Trophoblast cell (in vitro differentiated cells and primary cell): ENCODE data around the gene JMJD1C.

Experiments
- DNase-seq, 2 donors: peaks; one replicate each; pipeline ENCODE4 v3.0.0-alpha.2; 2016
- H2AFZ ChIP-seq: 2 replicates; pipeline ENCODE4 v1.6.1; 2013; ENCODE audit warnings: low read length, moderate library complexity, mild to moderate bottlenecking; ENCODE audit not compliant: insufficient read depth, poor library complexity
- H2AK5ac ChIP-seq: 2 replicates; pipeline ENCODE4 v1.6.1; 2013; ENCODE audit warnings: mild to moderate bottlenecking, low read length
- H2BK120ac ChIP-seq: 2 replicates; pipeline ENCODE4 v1.6.1; 2013; ENCODE audit warnings: low read length, mild to moderate bottlenecking, moderate library complexity; ENCODE audit not compliant: insufficient read depth, poor library complexity
- H2BK12ac ChIP-seq: 2 replicates; pipeline ENCODE4 v1.6.1; 2013; ENCODE audit warnings: mild to moderate bottlenecking, low read length, moderate library complexity
- H2BK5ac ChIP-seq: 2 replicates; pipeline ENCODE4 v1.6.1; 2013; ENCODE audit warnings: low read length, low read depth, moderate library complexity, mild to moderate bottlenecking; ENCODE audit not compliant: poor library complexity
- H3K14ac ChIP-seq: 2 replicates; pipeline ENCODE4 v1.6.1; 2013; ENCODE audit warnings: mild to moderate bottlenecking, low read length
- H3K18ac ChIP-seq: 2 replicates; pipeline ENCODE4 v1.6.1; 2013; ENCODE audit warnings: mild to moderate bottlenecking, low read length
- H3K23ac ChIP-seq: 2 replicates; pipeline ENCODE4 v1.6.1; 2013; ENCODE audit warnings: low read length
- H3K27ac ChIP-seq: 2 replicates; pipeline ENCODE4 v1.5.1; 2013; ENCODE audit warnings: low read depth, mild to moderate bottlenecking, inconsistent platforms, low read length, moderate library complexity
- H3K27me3 ChIP-seq: 2 replicates; pipeline ENCODE4 v1.6.1; 2013; ENCODE audit warnings: inconsistent platforms, mild to moderate bottlenecking, low read length, moderate library complexity; ENCODE audit not compliant: insufficient read depth
- H3K36me3 ChIP-seq, 2 experiments: 1 replicate in 1 of 2; 2 replicates in 1 of 2; pipeline ENCODE4 v1.6.1; 2013; ENCODE audit warnings: low read length in 2 of 2, mild to moderate bottlenecking in 2 of 2, moderate library complexity in 1 of 2; ENCODE audit not compliant: insufficient read depth in 2 of 2, control insufficient read depth in 1 of 2
- H3K4ac ChIP-seq: 2 replicates; pipeline ENCODE4 v1.6.1; 2013; ENCODE audit warnings: low read depth, mild to moderate bottlenecking, low read length, moderate library complexity
- H3K4me1 ChIP-seq, 2 experiments: 1 replicate in 1 of 2; 2 replicates in 1 of 2; pipeline ENCODE4 v1.6.1; 2013; ENCODE audit warnings: low read length in 2 of 2, mild to moderate bottlenecking in 2 of 2, moderate library complexity in 1 of 2; ENCODE audit not compliant: insufficient read depth in 2 of 2, control insufficient read depth in 1 of 2
- H3K4me2 ChIP-seq: 2 replicates; pipeline ENCODE4 v1.6.1; 2013; ENCODE audit warnings: inconsistent platforms, mild to moderate bottlenecking, low read length, moderate library complexity
- H3K4me3 ChIP-seq: 2 replicates; pipeline ENCODE4 v1.5.1; 2013; ENCODE audit warnings: mild to moderate bottlenecking, low read depth, low read length, inconsistent platforms
- H3K79me1 ChIP-seq: one replicate; pipeline ENCODE4 v1.6.1; 2013; ENCODE audit warnings: low read length
- H3K79me2 ChIP-seq: 2 replicates; pipeline ENCODE4 v1.6.1; 2013; ENCODE audit warnings: low read length, mild to moderate bottlenecking; ENCODE audit not compliant: control insufficient read depth, insufficient read depth, poor library complexity
- H3K9ac ChIP-seq: 2 replicates; pipeline ENCODE4 v1.6.1; 2013; ENCODE audit warnings: mild to moderate bottlenecking, low read length
- H3K9me3 ChIP-seq: 2 replicates; pipeline ENCODE4 v1.6.1; 2013; ENCODE audit warnings: low read depth, mild to moderate bottlenecking, control low read depth, inconsistent platforms, low read length; ENCODE audit not compliant: insufficient read depth
- H4K12ac ChIP-seq: 2 replicates; pipeline ENCODE4 v1.6.1; 2013; ENCODE audit warnings: low read depth, mild to moderate bottlenecking, low read length, moderate library complexity
- H4K8ac ChIP-seq: 2 replicates; pipeline ENCODE4 v1.6.1; 2013; ENCODE audit warnings: low read depth, mild to moderate bottlenecking, low read length, moderate library complexity
- H4K91ac ChIP-seq: one replicate; pipeline ENCODE4 v1.6.1; 2013; ENCODE audit warnings: low read depth, mild to moderate bottlenecking, low read length, moderate library complexity
- WGBS: extraction: QIAGEN DNeasy Blood & Tissue Kit; methylation state at CpG from one replicate; pipeline ENCODE4 v1.1.7; 2013; ENCODE audit warnings: missing lambda C conversion rate; ENCODE audit not compliant: insufficient read length, insufficient coverage; ENCODE audit errors: extremely low coverage; 5-methylcytosine and 5-hydroxymethylcytosine counted together

The JMJD1C gene

DNA sequence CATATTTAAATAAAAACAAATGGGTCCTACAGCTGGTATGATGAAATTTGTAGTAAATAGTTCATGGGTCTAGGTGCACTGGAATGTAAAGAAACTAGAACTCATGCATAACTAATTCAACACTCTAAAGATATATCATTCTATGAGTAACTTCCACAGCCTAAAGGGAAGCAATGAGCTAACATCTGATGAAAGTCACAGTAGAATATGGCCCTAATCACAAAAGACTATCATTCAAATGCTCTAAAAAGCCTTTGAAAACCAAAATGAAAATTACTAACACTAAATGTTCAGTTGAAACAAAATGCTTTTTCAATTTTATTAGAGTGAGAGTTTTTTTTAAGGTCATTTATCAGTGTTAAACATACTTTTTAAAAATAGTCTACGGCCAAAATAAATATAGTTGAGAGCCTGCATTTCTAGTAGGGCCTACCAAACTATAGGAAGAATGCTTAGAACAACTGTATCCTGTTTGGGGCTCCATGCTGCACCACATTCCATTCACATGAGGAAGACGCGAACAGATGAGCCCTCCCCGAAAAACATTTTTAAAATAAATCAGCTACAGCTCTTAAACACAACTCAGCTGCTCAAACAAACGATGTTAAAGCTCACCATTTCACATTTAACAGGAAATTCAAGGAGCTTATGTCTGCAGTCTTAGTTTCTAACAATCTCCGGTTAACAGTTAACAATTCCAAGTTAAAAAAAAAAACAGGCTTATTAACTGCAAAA, 198.2 kb downstream of the JMJD1C start:
- no peak overlapping the region for H4K91ac ChIP-seq
- H3K79me2 ChIP-seq: peaks cover 3% of the 10 kb centered on the region
- H3K9ac ChIP-seq: no peak overlapping the region
- H3K18ac ChIP-seq: no peak overlapping the region
- H2AK5ac ChIP-seq: no peak overlapping the region
- peaks cover 3% of the 10 kb centered on the region for H3K79me1 ChIP-seq
- no peak overlapping the region for H3K23ac ChIP-seq
- H4K8ac ChIP-seq: no peak overlapping the region
- H4K12ac ChIP-seq: no peak overlapping the region
- H3K27me3 ChIP-seq: no peaks in the 10 kb centered on the region
- H3K4me1 ChIP-seq: no peaks in the 10 kb centered on the region
- H2BK12ac ChIP-seq: no peak overlapping the region
- no peak overlapping the region for H3K14ac ChIP-seq
- no peak overlapping the region for H3K4ac ChIP-seq
- H3K36me3 ChIP-seq: no peaks in the 10 kb centered on the region
- H2AFZ ChIP-seq: no peak overlapping the region
- peak; percentile 5 to 48 for DNase-seq
- no peaks in the 10 kb centered on the region for H3K9me3 ChIP-seq
- peak overlapping the region; percentile 45 for H3K4me2 ChIP-seq
- no peak overlapping the region for H2BK5ac ChIP-seq
- WGBS: no CpG with 5 or more reads among the region's 6 CpGs
- H3K27ac ChIP-seq: peak overlapping the region; percentile 83
- H2BK120ac ChIP-seq: no peak overlapping the region
- no peak overlapping the region for H3K4me3 ChIP-seq

DNA sequence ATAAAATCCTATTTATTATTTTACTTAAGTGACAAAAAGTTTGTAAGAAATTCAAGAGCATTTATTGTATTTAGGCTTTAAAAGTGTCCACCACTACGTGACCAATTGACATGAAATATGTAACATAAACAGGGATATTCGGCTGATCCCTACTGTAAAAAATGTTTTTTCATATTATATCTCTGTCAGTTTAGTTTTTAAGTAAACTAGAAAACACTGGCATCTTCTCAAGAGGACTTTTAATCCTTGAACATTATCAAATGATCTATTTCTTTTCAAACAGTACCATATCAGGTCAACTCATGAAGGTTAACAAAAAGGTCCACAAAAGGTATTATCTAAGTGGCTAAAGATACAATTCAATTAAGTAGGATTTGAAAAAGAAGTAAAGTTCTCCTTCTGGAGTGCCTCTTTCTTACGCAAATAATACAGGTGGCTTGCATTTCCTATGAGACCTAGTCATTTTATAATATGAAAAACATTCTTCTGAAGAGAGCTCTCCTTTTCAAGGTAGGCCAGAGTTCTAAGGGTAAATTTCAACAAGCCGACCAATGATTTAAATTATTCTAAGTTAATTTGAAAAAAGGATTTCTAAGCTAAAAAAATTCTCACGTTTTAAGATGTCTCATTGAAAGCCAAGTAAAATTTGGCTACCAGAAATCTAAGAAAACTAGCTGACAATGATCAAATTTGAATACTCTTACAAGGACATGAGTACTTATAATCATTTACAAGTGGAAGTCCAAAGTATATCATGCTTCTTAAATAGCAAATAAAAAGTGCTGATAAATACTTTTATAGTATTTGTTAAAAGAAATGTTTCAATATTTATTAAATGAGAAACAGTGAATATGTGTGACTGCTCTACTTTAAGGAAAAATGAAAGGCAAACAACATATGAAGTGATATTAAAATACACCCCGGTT, 199.1 kb downstream of the JMJD1C start:
- H3K79me1 ChIP-seq: peaks cover 3% of the 10 kb centered on the region
- no peak overlapping the region for H3K9ac ChIP-seq
- H3K79me2 ChIP-seq: peaks cover 3% of the 10 kb centered on the region
- no peaks in the 10 kb centered on the region for H3K4me1 ChIP-seq
- no peak overlapping the region for H3K4me3 ChIP-seq
- no peak overlapping the region for H3K23ac ChIP-seq
- no peak for DNase-seq
- H3K27me3 ChIP-seq: no peaks in the 10 kb centered on the region
- no peak overlapping the region for H2BK5ac ChIP-seq
- no peak overlapping the region for H4K8ac ChIP-seq
- H2BK12ac ChIP-seq: no peak overlapping the region
- no peak overlapping the region for H3K14ac ChIP-seq
- H3K27ac ChIP-seq: no peak overlapping the region
- H4K12ac ChIP-seq: no peak overlapping the region
- no peak overlapping the region for H2BK120ac ChIP-seq
- H3K9me3 ChIP-seq: no peaks in the 10 kb centered on the region
- H2AFZ ChIP-seq: no peak overlapping the region
- WGBS: no CpG with 5 or more reads among the region's 6 CpGs
- no peak overlapping the region for H2AK5ac ChIP-seq
- no peak overlapping the region for H3K4me2 ChIP-seq
- H3K36me3 ChIP-seq: no peaks in the 10 kb centered on the region
- no peak overlapping the region for H3K4ac ChIP-seq
- H4K91ac ChIP-seq: no peak overlapping the region
- H3K18ac ChIP-seq: no peak overlapping the region

DNA sequence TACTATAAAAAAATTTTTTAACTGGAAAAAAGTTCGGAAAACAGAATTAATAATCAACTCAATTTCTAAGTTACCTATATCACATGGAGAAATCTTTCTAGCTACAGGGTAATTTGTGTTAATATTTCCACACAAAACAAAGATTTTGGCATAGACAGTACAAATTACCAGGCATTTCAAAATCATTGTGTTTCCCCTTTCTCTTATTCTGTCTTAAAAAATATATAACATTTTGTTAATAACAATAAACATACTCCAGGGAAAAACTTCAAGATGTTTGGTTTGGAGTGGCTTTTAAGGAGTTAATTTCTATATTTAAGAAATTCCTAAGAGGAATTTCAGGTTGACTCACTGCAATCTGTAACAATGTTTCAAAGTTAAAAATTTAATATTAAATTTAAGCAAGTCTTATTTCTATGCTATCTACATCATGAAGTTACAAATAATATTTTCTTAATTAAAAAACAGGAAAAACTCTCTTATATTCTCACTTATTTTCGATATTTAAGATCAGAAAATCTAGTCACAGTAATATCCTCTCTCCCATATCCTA, 200.0 kb downstream of the JMJD1C start:
- H2AK5ac ChIP-seq: no peak overlapping the region
- H3K36me3 ChIP-seq: peaks cover 2 to 3% of the 10 kb centered on the region in 2 experiments
- no peak overlapping the region for H4K12ac ChIP-seq
- no peak overlapping the region for H3K4ac ChIP-seq
- no peaks in the 10 kb centered on the region for H3K27me3 ChIP-seq
- H3K14ac ChIP-seq: no peak overlapping the region
- peaks cover 0 to 2% of the 10 kb centered on the region in 2 experiments for H3K4me1 ChIP-seq
- no peak overlapping the region for H3K27ac ChIP-seq
- no peak overlapping the region for H2BK12ac ChIP-seq
- H3K79me1 ChIP-seq: peaks cover 3% of the 10 kb centered on the region
- no peak overlapping the region for H3K4me2 ChIP-seq
- H2BK120ac ChIP-seq: no peak overlapping the region
- no peak overlapping the region for H4K8ac ChIP-seq
- WGBS: no CpG with 5 or more reads among the region's 2 CpGs
- H3K79me2 ChIP-seq: peaks cover 3% of the 10 kb centered on the region
- no peak for DNase-seq
- no peaks in the 10 kb centered on the region for H3K9me3 ChIP-seq
- no peak overlapping the region for H3K23ac ChIP-seq
- H3K9ac ChIP-seq: no peak overlapping the region
- H4K91ac ChIP-seq: no peak overlapping the region
- no peak overlapping the region for H3K18ac ChIP-seq
- no peak overlapping the region for H2AFZ ChIP-seq
- no peak overlapping the region for H3K4me3 ChIP-seq
- H2BK5ac ChIP-seq: no peak overlapping the region

DNA sequence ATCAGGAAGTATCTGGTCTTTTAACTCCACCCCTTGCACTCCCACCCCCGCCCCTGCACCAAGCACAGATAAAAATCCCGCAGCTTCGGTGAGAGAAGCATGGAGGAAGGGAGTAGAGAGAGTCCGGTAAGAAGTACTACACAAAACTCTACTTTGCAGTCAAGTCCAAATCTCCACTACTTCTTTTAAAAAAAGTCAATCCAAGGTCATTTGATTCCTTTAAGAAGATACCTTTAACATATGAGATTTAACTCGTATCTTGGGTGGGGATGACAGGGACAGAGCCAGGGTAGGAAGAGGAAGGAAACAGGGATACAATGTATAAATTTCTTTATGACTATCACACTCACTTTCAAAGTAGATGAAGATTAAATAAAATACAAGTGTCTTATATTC, 200.6 kb downstream of the JMJD1C start:
- H4K8ac ChIP-seq: no peak overlapping the region
- no peak overlapping the region for H2AK5ac ChIP-seq
- H2BK120ac ChIP-seq: no peak overlapping the region
- no peaks in the 10 kb centered on the region for H3K27me3 ChIP-seq
- peaks cover 2 to 3% of the 10 kb centered on the region in 2 experiments for H3K36me3 ChIP-seq
- peaks cover 0 to 2% of the 10 kb centered on the region in 2 experiments for H3K4me1 ChIP-seq
- no peak overlapping the region for H3K9ac ChIP-seq
- H3K79me2 ChIP-seq: peaks cover 3% of the 10 kb centered on the region
- peaks cover 3% of the 10 kb centered on the region for H3K79me1 ChIP-seq
- no peak overlapping the region for H3K27ac ChIP-seq
- H3K4me3 ChIP-seq: no peak overlapping the region
- H3K4ac ChIP-seq: no peak overlapping the region
- no peak overlapping the region for H4K91ac ChIP-seq
- no peak overlapping the region for H2AFZ ChIP-seq
- H3K9me3 ChIP-seq: no peaks in the 10 kb centered on the region
- DNase-seq: no peak
- peak overlapping the region; percentile 69 for H3K4me2 ChIP-seq
- WGBS: no CpG with 5 or more reads among the region's 5 CpGs
- no peak overlapping the region for H3K14ac ChIP-seq
- H3K18ac ChIP-seq: no peak overlapping the region
- no peak overlapping the region for H4K12ac ChIP-seq
- no peak overlapping the region for H2BK5ac ChIP-seq
- H2BK12ac ChIP-seq: no peak overlapping the region
- no peak overlapping the region for H3K23ac ChIP-seq
